Measurements from ENCODE around the gene HMGCL.
"Not testable (repeated sequence)": the region's sequence is repeated elsewhere in the genome, so short reads cannot be mapped to it uniquely, and the experiment has no call there.

HMGCL gene

DNA sequence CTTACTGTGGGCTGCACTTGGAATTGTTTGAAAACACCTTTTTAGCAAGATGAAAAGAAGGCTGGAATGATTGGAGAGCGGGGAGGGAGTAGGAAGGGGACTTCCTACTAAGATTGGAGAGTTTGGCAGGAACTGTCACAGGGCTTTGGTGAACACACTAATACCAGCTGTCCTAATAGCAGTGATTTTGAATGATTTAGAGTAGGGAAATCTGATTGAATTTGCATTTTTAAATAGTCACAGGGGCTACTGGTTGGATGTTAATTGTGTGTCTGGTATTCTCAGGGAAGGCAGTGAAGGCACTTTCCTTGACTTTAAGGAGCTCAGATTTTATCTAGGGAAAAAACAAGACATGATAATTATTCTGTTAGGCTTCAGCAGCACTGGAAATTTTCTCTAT lies 2.5 kb upstream of the HMGCL start:
- in situ Hi-C loops (cut with MboI; ENCODE audit: low sequenced_read_pairs), result no loop called here

DNA sequence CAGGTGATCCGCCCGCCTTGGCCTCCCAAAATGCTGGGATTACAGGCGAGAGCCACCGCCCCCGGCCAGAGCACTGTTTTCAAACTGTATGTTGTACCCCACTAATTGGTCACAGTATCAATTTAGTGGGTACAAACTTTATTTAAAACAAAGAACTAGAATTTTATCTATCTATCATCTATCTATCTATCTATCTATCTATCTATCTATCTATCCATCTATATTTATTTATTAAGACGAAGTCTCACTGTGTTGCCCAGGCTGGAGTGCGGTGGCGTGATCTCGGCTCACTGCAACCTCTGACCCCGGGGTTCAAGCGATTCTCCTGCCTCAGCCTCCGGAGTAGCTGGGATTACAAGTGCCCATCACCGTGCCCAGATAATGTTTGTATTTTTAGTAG lies 1.4 kb upstream of the HMGCL start:
- in situ Hi-C loops (cut with MboI; ENCODE audit: low sequenced_read_pairs), result not testable (repeated sequence)

DNA sequence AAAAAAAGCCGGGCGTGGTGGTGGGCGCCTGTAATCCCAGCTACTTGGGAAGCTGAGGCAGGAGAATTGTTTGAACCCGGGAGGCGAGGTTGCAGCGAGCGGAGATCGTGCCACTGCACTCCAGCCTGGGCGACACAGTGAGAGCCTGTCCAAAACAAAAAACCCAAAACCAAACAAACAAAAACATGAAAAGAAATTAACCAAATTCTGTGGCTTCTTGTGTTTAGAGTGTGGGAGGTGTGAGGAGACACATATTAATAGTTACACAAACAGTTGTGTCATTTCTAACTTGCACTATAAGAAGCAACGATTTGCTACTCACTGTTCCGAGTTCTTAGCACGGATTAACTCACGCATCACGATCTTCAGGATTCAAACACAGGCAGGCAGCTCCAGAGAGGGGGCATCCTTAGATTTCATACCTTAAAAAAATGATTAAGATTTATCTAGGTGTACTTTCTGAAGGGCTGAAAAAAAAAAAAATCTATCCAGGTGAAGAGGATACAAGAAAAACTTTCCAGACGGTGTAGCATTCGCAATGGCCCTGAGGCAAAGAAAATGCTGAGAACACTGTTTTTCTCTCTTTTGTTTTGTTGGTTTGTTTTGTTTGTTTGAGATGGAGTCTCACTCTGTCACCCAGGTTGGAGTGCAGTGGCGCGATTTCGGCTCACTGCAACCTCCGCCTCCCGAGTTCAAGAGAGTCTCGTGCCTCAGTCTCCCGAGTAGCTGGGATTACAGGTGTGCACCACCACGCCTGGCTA lies 713 bp upstream of the HMGCL start:
- in situ Hi-C loops (cut with MboI; ENCODE audit: low sequenced_read_pairs), result no loop called here

DNA sequence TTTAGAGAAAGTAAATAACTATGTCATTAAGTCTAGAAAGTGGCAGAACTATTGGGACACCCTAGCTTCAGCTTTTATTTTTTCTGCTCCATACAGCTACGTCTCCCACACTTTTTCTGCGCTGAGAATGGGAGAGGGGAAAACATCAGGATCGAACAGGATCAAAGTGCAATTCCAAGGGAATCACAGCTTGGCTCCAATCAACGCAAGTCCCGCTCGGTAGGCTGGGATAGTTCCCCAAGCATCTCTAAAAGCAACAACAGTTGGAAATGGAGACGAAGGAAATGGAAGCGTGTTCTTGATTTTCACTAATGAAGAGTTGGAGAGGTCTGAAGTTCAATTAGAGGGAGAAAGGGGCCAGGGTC lies 536 bp downstream of the HMGCL start:
- in situ Hi-C loops (cut with MboI; ENCODE audit: low sequenced_read_pairs), result no loop called here

DNA sequence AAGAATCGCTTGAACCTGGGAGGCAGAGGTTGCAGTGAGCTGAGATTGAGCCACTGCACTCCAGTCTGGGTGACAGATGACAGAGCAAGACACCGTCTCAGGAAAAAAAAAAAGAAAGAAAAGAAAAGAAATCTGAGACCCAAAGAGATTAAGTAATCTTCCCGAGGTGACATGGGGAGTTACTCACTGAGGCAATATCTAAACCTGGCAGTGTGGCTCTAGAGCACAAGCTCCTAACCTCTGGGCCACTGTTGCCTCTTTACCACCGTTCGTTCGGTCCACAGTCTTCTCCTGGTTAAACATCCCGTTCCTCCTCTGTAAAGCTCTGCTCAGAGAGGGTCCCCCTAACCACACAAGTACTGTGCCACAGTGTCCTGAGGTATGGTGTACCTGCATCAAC lies 1.5 kb downstream of the HMGCL start:
- in situ Hi-C loops (cut with MboI; ENCODE audit: low sequenced_read_pairs), result no loop called here

DNA sequence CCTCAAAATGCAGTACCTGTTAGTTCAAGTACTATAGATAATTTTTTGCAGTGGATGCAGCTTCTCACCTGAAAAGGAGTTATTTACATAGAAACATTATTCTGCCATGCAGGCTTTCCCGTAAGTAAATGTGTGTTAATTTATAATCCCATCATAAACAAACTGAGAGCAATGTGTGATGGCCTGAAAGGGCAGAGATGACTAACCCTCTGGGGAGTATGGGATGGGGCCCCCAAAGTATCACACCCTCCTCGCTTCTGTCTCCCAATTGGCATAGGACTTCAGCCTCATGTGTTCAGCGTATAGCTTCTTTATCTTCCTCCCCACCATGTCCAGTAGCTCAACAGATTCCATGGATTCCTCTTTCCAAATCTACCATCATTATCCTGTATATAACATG lies 7.6 kb downstream of the HMGCL start:
- in situ Hi-C loops (cut with MboI; ENCODE audit: low sequenced_read_pairs), result no loop called here

DNA sequence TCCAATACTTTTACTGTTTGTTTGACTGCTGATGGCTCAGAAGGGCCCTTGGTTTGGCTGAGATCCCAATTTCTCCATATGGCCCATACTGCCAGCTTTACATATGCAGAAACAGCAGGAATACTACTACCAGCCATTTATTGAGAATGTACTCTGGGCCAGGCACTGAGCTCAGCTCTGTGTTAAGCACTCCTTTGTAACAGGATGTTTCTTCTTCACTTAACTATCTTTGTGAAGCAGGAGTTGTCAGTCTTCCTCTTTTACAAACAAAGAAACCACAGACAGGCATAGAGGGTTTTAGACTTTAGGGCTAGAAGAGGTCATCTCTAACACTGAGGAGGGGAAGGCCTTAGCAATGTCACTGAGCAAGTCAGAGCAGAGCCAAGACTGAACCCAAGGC lies 8.3 kb downstream of the HMGCL start:
- in situ Hi-C loops (cut with MboI; ENCODE audit: low sequenced_read_pairs), result no loop called here

DNA sequence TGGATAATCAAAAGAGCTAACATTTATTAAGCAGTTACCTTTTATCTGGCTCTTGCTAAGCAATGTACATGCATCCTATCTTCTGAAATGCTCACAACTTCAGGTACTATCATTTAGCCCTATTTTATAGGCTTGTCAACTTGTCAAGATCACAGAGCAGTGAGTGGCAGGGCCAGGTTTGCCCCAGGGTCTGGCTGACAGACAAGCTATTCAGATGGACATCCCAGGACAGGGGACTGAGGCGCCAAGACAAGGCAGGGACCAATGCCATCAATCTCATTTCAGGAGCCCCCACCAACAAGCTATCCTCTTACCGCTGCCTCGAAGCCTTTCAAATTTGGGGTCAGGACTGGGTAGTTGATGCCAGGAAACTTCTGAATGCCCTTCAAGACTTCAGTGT lies 8.9 kb downstream of the HMGCL start:
- in situ Hi-C loops (cut with MboI; ENCODE audit: low sequenced_read_pairs), result no loop called here

DNA sequence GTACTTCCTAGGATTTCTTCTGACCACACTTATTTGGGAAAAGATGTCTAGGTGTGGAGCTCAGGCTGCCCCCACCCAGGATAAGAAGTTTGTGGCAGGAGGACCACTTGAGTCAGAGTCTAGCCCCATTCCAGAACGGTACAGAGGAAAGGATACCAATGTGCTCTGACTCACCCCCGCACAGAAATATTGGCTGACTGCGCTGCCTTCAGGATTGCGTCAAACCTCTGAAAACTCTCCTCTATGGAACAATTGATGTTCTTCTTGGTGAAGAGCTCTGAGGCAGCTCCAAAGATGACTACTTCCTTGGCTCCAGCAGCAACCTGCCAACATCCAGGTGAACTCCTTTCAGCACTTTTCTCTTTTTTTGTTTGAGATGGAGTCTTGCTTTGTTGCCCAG lies 11.2 kb downstream of the HMGCL start:
- in situ Hi-C loops (cut with MboI; ENCODE audit: low sequenced_read_pairs), result no loop called here

DNA sequence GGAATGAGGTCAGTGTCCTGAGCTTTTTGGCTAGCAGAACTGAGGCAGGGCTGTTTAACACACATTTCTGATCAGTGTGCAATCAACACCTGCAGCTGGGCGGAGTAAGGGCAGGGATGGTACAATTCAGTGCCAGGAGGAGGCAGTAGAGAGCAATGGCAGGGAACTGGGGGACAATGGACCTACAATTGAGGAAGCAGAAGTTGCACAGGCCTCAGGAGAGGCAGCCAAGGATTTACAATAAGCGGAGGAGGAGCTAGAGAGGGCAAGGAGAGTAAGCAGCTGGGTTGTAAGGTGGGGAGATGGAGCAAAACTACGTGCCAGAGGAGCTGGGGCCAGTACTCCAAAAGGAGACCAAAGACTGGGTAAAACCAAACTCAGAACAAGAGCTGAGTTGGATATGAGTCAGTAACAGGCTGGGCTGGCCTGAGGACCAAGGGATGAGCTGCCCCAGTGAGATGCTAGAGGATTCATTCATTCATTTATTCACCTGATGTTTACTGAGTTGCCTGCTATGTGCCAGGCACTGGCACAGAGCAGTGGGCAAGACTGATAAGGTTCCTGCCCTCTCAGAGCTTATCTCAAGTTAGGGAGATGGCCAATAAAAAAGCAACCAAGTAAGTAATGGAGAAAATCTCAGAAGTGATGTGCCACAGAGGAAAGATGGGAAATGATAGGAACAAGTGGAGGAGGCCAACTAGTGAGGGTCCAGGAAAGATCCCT lies 14.2 kb downstream of the HMGCL start:
- in situ Hi-C loops (cut with MboI; ENCODE audit: low sequenced_read_pairs), result no loop called here

DNA sequence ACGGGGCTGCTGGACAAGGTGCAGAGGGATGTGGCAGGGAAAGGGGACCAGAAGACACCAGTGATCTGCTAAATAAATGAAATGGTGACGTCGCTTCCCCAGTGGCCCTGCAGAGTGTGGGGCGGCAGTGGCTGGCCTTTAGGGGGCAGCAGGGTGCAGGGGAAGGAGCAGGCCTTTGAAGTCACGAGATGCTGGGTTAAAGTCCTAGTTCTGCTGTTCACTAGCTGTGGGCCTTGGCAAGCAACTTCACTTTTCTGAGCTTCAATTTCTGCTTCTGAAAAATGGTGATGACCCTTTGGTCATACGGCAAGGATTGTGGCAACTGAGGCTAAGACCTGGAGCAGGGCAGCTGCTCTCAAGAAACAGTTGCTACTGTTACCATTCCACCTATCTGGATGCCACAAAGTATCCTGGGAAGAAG lies 15.5 kb downstream of the HMGCL start:
- in situ Hi-C loops (cut with MboI; ENCODE audit: low sequenced_read_pairs), result loop anchor here (10.0 kb wide), 1 partner anchor 105 kb away; the partner anchor contains the start of gene CNR2

DNA sequence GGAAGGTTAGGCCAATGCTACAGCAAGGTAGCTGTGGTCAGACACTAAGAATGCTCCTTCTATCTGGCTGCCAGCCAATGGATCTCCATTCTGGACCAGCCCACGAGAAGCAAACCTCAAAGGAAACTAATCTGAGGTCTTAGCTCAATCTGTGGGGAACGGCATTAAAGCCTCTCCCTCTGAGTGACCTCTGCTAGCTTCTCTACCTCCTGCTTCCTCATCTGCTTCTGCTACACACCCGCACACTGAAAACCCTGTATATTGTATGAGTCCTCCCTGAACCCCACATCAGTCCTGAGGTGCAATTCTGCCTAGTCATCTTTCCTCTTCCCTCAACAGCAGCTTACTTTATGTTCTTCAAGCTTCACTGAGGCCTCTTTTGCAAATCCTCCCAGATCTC lies 17.8 kb downstream of the HMGCL start:
- in situ Hi-C loops (cut with MboI; ENCODE audit: low sequenced_read_pairs), result loop anchor here (10.0 kb wide), 1 partner anchor 107 kb away; the partner anchor contains the start of gene CNR2

DNA sequence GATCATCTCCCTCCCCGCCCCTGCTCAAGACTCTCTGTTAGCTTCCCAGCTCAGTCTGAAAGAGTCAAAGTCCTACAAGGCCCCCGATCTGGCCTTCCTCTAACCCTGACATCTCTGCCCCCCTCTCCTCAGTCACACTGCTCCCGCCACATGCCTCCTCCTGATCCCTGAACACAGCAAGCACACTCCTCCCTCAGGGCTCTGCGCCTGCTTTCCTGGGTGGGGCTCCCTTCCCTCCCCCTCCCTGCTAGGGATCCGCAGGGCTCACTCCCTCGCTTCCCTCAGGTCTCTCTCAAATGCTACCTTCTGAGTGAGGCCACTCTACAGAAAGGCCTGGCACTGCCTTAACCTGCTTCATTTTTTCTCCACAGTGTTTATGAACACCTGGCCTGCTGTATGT lies 18.9 kb downstream of the HMGCL start:
- in situ Hi-C loops (cut with MboI; ENCODE audit: low sequenced_read_pairs), result loop anchor here (10.0 kb wide), 1 partner anchor 109 kb away; the partner anchor contains the start of gene CNR2

DNA sequence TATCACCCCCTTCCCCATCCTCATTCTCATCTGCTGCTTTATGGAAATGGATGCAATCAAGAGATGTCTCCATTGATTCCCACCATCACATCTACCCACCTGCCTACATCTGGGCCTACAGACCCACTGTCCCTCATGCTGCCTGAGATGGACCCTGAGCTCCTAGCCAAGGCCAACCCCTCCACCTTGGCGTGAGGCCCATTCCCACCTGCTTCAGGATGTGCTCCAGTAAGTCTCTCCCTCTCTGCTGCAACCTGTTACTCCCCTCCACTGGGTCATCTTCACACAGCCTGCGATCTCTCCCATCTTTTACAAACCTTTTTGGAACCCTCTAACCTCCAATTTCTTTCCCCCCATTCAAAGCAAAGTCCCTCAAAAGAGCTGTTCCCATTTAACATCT lies 20.2 kb downstream of the HMGCL start:
- in situ Hi-C loops (cut with MboI; ENCODE audit: low sequenced_read_pairs), result loop anchor here (10.0 kb wide), 1 partner anchor 110 kb away; the partner anchor contains the start of gene CNR2

DNA sequence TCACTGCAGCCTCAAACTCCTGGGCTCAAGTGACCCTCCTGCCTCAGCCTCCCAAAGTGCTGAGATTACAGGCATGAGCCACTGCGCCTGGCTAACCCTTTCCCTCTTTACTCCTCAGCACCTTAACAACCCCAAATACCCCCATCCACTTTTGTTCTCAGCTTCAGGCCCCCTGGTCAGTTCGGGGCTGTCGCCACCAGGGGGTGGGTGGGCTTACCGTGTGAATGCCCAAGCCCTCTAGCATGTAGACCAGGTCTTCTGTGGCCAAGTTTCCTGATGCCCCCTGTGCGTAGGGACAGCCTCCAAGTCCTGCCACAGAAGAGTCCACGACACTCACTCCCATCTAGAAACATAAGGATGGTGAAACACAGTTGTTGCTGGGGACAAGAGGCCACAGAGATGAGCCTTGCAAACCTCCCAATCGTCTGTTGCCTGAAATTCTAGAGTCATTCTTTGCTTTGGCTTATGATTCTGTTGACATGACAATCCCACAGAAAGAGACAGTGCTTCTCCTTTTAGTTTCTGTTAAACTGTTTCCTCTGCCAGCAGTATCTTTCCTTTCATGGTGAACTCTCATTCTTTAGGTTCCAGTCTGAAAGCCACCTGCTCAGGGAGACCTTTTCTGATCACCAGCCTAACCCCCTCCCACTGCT lies 20.9 kb downstream of the HMGCL start:
- in situ Hi-C loops (cut with MboI; ENCODE audit: low sequenced_read_pairs), result loop anchor here (10.0 kb wide), 1 partner anchor 110 kb away; the partner anchor contains the start of gene CNR2

DNA sequence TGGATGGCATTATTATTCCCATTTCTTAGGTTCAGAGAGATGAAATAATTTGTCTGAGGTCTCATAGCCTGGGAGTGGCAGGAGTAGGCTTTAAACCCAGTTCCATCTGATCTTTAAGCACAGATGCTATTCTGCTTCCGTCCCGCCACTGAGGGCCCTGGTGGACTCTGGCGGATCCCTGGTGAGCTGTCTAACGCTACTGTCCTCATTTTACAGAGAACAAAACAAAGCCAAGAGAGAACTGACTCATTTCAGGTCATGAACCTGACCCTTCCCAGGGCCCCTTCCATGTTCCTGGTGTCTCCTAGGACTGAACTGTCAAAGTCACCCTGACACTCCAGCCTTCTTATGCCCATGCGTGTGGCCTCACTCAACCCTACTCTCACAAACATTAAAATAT lies 21.6 kb downstream of the HMGCL start:
- in situ Hi-C loops (cut with MboI; ENCODE audit: low sequenced_read_pairs), result loop anchor here (10.0 kb wide), 1 partner anchor 111 kb away; the partner anchor contains the start of gene CNR2

DNA sequence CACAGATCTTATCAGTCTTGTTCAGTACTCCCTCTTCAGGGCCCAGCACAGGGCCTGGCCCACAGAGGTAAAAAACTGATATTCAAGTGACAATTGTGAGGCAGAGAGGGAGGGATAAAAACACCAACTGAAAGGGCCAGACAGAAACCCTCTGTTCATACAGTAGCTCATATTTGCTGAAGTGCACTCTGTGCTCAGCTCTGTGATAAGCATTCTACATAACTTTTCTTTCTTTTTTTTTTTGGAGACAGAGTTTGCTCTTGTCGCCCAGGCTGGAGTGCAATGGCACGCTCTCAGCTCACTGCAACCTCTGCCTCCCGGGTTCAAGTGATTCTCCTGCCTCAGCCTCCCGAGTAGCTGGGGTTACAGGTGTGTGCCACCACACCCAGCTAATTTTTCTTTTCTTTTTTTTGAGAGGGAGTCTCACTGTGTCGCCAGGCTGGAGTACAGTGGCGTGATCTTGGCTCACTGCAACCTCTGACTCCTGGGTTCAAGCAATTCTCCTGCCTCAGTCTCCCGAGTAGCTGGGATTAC lies 22.4 kb downstream of the HMGCL start:
- in situ Hi-C loops (cut with MboI; ENCODE audit: low sequenced_read_pairs), result loop anchor here (10.0 kb wide), 1 partner anchor 112 kb away; the partner anchor contains the start of gene CNR2

DNA sequence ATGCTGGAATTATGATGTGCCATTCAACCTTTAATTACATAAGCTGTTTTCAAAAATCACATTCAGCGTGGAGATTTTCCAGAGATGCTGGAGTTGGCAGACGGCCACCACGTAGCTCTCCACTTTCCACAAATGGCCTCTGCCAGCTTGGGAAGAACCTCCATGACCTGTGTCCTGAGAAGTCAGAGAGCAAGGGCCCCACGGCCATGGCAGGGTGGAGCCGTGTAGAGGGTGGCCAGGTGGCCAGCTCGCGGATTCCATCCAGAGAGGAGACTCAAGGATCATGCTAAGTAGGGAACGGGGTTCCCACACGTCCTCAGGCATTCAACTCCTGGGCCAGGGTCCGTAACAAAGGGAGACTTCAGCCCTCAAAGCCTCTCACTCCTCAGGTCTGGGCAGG lies 23.4 kb downstream of the HMGCL start:
- in situ Hi-C loops (cut with MboI; ENCODE audit: low sequenced_read_pairs), result loop anchor here (10.0 kb wide), 1 partner anchor 113 kb away; the partner anchor contains the start of gene CNR2

DNA sequence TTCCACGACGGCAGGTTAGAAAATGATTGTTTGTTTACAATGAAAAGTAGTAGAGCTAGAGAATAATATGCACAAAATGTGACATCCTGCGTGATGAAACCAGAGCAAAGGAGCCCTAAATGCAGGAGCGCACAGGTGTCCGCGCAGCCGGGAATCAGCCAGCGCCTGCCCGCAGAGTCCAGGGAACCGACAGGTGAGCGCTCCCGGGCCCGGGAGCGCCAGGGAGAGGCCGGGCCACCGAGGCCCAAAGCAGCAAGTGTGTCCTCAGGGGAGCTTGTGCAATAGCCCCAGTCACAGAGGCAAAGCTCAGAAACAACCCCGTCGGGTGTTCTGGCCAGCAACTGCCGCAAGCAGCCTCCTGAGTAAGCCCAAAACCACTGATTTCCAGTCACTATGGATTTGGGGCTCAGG lies 23.9 kb downstream of the HMGCL start:
- in situ Hi-C loops (cut with MboI; ENCODE audit: low sequenced_read_pairs), result loop anchor here (10.0 kb wide), 1 partner anchor 113 kb away; the partner anchor contains the start of gene CNR2

DNA sequence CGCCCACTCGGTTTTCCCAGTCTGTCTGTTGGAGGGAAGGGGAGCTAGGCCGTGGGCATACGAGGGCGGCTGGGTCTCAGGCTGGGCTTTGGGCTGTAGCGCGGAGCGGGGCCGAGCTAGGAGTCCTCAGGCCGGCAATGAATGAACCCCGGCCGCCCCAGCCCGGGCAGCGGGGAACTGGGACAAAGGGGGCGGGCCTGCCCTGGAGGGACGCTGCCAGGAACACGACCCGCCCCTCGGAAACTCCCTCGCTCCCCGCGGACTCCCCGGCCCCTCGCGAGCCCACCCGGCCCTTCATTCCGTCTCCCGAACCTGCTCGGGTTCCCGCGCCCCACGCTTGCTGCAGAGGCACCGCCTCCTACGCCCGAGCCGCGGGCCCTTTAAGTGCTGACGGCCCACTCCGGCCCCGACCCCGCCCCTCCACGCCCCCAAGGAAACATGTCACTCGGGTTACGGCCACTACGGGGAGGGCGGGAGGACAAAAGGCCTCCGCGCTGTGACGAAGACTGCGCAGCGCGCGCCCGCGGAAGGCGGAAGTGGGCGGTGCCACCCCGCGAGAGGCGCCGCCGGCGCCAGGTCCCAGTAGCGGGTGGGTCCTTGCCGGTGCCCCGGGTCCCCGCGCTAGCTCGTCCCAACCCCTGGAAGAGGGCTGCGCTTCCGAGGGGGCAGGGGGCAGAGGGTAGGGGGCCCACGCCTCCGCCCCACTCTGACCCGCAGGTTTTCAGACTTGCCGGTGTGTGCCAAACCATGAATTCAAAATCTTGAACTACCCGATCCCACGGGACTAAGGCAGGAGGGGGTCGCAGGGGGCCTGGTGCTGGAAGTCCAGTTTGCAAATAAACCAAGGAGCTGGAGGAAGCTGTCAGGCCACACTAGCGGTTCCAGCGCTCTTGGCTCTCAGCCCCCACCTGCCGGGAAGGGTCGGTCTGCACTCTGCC lies 24.6 kb downstream of the HMGCL start, which contains the start of gene GALE:
GALE (minus strand) TSS at position 355 of the 938 bp plus-strand sequence. CDS start 1,747 bp downstream, outside the sequence.
- in situ Hi-C loops (cut with MboI; ENCODE audit: low sequenced_read_pairs), result loop anchor here (10.0 kb wide), 1 partner anchor 114 kb away; the partner anchor contains the start of gene CNR2
